ENCODE data around the gene GAB2.

GRCh38 chr11:78406568-78407196 lies 10.9 kb downstream of the GAB2 start:
- TF ChIP-seq CTCF (IDR thresholded peaks at IDR 0.05): no peak
- no peak for TF ChIP-seq POLR2A (IDR thresholded peaks at IDR 0.05)
